GM10248 (cell line): ENCODE data around the gene SRP19.
"Not testable (repeated sequence)": the region's sequence is repeated elsewhere in the genome, so short reads cannot be mapped to it uniquely, and the experiment has no call there.

Experiments used
- CTCF ChIA-PET: fragments of 300-600 bp; sonication (Branson Sonifier 250); formaldehyde crosslinking; extraction: SDS; loops from one replicate; lab custom pipeline; 2021; ENCODE audit warnings: antibody characterized with exemption; lab: Yijun Ruan, JAX
- POLR2A ChIA-PET: fragments of 350-650 bp; sonication (Branson Sonifier 250); formaldehyde crosslinking; extraction: SDS; loops from one replicate; lab custom pipeline; 2020; ENCODE audit warnings: antibody characterized with exemption; lab: Yijun Ruan, JAX
- DNase-seq: peaks from one replicate; pipeline ENCODE4 v3.0.0; 2012; ENCODE audit errors: extremely low spot score
- TF ChIP-seq, protein P1 (sequence below): IDR thresholded peaks from 2 replicates; pipeline ENCODE4 v1.5.1; 2012; ENCODE audit warnings: mild to moderate bottlenecking, low read depth; ENCODE audit errors: extremely low read depth, missing control alignments, control extremely low read depth

The SRP19 gene

DNA sequence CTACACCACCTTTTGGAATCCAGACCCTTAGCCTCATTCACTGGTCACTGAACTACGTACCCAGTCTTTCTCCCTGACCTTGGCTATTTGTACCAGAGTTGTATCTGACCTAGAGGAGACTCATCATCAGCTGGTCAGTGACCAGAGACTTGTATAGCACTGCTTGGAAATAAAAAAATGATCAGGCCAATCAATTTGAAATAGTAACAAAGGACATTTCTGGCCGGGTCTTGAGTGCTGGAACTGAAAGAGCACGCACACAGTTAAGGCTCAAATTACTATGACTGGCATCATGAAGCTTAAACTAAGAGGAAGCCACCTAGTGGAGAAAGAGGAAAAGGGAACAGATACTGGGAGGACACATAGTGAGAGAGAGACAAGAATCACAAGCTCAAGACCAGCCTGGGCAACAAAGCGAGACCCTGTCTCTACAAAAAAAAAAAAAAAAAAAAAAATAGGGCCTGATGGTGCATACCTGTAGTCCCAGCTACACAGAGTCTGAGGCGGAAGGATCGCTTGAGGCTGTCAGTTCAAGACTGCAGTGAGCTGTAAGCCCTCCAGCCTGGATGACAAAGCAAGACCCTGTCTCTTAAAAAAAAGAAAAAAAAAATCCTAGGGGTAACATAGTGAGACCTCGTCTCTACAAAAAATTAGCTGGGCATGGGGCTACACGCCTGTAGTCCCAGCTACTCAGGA lies 12.8 kb upstream of the SRP19 start:
- TF ChIP-seq, protein P1, sequence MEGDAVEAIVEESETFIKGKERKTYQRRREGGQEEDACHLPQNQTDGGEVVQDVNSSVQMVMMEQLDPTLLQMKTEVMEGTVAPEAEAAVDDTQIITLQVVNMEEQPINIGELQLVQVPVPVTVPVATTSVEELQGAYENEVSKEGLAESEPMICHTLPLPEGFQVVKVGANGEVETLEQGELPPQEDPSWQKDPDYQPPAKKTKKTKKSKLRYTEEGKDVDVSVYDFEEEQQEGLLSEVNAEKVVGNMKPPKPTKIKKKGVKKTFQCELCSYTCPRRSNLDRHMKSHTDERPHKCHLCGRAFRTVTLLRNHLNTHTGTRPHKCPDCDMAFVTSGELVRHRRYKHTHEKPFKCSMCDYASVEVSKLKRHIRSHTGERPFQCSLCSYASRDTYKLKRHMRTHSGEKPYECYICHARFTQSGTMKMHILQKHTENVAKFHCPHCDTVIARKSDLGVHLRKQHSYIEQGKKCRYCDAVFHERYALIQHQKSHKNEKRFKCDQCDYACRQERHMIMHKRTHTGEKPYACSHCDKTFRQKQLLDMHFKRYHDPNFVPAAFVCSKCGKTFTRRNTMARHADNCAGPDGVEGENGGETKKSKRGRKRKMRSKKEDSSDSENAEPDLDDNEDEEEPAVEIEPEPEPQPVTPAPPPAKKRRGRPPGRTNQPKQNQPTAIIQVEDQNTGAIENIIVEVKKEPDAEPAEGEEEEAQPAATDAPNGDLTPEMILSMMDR, result peak; percentile 49
- DNase-seq, result peak; percentile 46
- CTCF ChIA-PET, result interaction anchor here (0.6 to 1.6 kb wide), 39 partner anchors 9 to 673 kb away, joined by 3 to 28 read pairs (median 4); partner anchors contain the start of gene SRP19
- POLR2A ChIA-PET, result no interaction called here

DNA sequence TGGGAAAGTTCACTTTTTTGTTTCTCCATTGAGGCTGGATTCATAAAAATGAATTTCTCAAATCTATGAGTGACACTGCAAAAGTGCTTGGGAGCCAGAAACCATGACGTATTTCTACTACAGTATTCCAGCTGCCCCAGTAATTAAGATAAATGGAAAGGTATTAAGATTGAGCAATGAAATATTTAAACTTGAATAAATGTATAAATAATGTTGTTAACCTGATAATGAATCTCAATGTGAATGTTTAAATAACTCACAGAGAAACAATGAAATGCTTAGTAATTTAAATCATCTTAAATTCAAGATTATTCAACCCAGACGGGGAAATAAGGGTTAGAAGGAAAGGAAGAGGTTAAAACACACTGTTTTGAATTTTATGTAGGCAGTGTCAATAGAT lies 11.2 kb upstream of the SRP19 start:
- DNase-seq, result no peak
- TF ChIP-seq, protein P1, result no peak
- ChIA-PET CTCF (no interaction called here), POLR2A (no interaction called here)

DNA sequence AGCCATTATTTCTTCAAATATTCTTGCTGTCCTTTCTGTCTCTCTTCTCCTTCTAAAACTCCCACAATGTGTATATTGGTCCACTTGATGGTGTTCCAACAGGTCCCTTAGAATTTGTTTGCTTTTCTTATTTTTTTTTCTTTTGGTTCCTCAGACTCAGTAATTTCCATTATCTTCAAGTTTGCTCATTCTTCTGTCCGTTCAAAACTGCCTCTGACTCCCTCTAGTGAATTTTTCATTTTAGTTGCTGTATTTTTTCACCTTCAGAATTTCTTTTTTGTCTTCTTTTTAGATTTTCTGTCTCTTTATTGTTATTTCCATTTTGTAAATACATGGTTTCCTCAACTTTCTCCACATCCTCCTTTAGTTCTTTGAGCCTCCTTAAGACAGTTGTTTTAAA lies 6.4 kb upstream of the SRP19 start:
- CTCF ChIA-PET, result interaction anchor here (1.2 kb wide), 1 partner anchor 12 kb away, joined by 4 read pairs; no protein-coding TSS in a partner anchor
- POLR2A ChIA-PET, result no interaction called here
- TF ChIP-seq, protein P1, result no peak
- DNase-seq, result no peak

DNA sequence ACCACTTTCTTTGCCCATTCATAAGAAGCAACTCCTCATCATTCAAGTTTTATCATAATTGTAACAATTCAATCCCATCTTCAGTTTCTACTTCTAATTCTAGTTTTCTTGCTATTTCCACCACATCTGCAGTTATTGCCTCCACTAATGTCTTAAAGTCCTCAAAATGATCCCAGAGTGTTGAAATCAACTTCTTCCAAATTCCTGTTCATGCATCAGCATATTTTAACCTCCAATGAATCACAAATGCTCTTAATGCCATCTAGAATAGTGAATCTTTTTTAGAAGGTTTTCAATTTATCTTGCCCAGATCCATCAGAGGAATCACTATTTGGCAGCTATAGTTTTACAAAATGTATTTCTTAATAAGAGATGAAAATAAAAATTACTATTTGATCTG lies 3.2 kb upstream of the SRP19 start:
- CTCF ChIA-PET, result no interaction called here
- DNase-seq, result no peak
- TF ChIP-seq, protein P1, result no peak
- POLR2A ChIA-PET, result no interaction called here

DNA sequence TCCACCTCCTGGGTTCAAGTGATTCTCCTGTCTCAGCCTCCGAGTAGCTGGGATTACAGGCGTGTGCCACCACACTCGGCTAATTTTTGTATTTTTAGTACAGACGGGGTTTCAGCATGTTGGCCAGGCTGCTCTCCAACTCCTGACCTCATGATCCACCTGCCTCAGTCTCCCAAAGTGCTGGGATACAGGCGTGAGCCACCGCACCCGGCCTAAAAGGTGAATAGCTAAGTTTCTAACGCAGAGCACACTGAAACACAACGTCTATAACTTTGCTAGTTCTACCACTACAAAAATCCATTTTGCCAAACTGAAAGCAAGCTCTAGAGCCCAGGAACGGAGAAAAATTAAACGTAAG lies 537 bp upstream of the SRP19 start:
- CTCF ChIA-PET, result interaction anchor here (1.2 to 3.2 kb wide), 7 partner anchors 12 to 106 kb away, joined by 3 to 28 read pairs (median 4); no protein-coding TSS in a partner anchor
- not testable (repeated sequence) for DNase-seq
- POLR2A ChIA-PET, result interaction anchor here (1.2 kb wide), 1 partner anchor 21 kb away, joined by 3 read pairs; no protein-coding TSS in a partner anchor

DNA sequence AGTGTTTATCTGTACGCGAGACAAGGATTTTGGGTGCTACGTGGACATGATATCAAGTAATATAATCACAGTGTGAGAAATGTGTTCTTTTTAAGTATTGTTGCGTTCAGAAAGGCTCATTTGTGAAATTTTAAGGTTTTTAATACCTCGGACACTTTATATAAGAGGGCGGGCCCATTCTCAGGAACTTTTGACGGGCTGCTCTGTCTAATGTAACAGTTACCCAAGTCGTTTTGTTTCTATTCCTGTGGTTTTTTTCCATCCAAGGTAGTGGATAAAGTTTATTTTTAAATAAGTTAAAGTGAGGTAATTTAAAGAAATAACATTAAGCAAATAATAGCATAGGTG lies 525 bp downstream of the SRP19 start:
- POLR2A ChIA-PET, result interaction anchor here (1.2 kb wide), 1 partner anchor 22 kb away, joined by 3 read pairs; no protein-coding TSS in a partner anchor
- DNase-seq, result no peak
- TF ChIP-seq, protein P1, result no peak
- CTCF ChIA-PET, result interaction anchor here (1.2 to 1.7 kb wide), 2 partner anchors 17 to 61 kb away, joined by 4 read pairs; no protein-coding TSS in a partner anchor

DNA sequence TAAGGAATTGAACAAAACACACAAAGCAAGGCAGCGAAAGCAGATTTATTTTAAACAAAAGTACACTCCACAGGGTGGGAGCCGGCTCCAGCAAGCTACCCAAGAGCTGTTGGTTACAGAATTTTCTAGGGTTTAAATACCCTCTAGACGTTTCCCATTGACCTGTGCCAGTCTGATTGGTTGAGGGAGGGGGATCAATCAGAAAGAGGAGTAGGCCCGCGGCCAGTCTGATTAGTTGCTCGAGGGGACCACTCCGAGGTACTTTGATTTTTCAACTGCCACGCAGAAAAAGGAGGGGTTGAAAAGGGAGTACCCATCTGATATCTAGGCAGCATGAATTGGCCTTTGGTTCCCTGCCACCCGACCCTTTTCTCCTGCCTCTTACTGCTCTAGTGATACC lies 998 bp downstream of the SRP19 start:
- ChIA-PET POLR2A (no interaction called here), CTCF (interaction anchor here (1.2 kb wide), 1 partner anchor 61 kb away, joined by 4 read pairs; no protein-coding TSS in a partner anchor)
- TF ChIP-seq, protein P1, result no peak
- no peak for DNase-seq
